Gastrocnemius medialis (tissue), 4 donors: Measurements from ENCODE around the gene PLA2R1. TPM values are rescaled to one million over a fixed set of nuclear protein-coding genes. Genes with fewer than 3 reads are reported as not detected.

ENCODE experiments used
- ATAC-seq, 2 donors: fragments of 150-250 bp; one replicate each; pipeline ENCODE4 v1.9.1; 2016
- DNase-seq, 2 donors: peaks; one replicate each; pipeline ENCODE4 v3.0.0-alpha.2; 2019
- H3K27ac ChIP-seq, 4 donors: fragments of 200-600 bp; sonication (generic); 1 replicate in 1 of 4; 2 replicates in 3 of 4; pipeline ENCODE4 v1.5.1; 2016 to 2018; ENCODE audit warnings: mild to moderate bottlenecking in 2 of 4, moderate library complexity in 1 of 4
- H3K27me3 ChIP-seq, 3 donors: fragments of 200-600 bp; sonication (generic) in 2 of 3; 1 replicate in 1 of 3; 2 replicates in 2 of 3; pipeline versions ENCODE4 v1.5.1 to v1.6.0; 2016 to 2019; ENCODE audit warnings: mild to moderate bottlenecking in 1 of 3, moderate library complexity in 1 of 3
- H3K36me3 ChIP-seq, 2 donors: fragments of 200-600 bp; sonication (generic) in 1 of 2; one replicate each; pipeline ENCODE4 v1.5.1; 2017 to 2018
- H3K4me1 ChIP-seq, 2 donors: fragments of 200-600 bp; sonication (generic) in 1 of 2; one replicate each; pipeline ENCODE4 v1.5.1; 2016 to 2017; ENCODE audit warnings: mild to moderate bottlenecking in 2 of 2
- H3K4me3 ChIP-seq, 4 donors: fragments of 200-600 bp; sonication (generic) in 3 of 4; 1 replicate in 1 of 4; 2 replicates in 3 of 4; pipeline ENCODE4 v1.5.1; 2016 to 2019; ENCODE audit warnings: mild to moderate bottlenecking in 2 of 4
- H3K9me3 ChIP-seq, 3 donors: fragments of 200-600 bp; sonication (generic) in 2 of 3; 1 replicate in 1 of 3; 2 replicates in 2 of 3; pipeline ENCODE4 v1.5.1; 2016 to 2019
- CTCF ChIP-seq, 5 experiments: fragments of 450-650 bp in 3 of 5; fragments of 200-600 bp in 2 of 5; sonication (generic) in 2 of 5; IDR thresholded peaks in 4 of 5; conservative IDR thresholded peaks in 1 of 5; 1 replicate in 4 of 5; 2 replicates in 1 of 5; pipeline ENCODE4 v1.5.1; 2016 to 2019; ENCODE audit warnings: antibody characterized with exemption in 5 of 5, mild to moderate bottlenecking in 3 of 5, moderate library complexity in 3 of 5
- POLR2A ChIP-seq, 2 donors: fragments of 450-650 bp; IDR thresholded peaks; one replicate each; pipeline ENCODE4 v1.6.1; 2017; ENCODE audit warnings: antibody characterized with exemption in 2 of 2, mild to moderate bottlenecking in 2 of 2, moderate library complexity in 2 of 2
- in situ Hi-C, 4 donors: fragments of 200-750 bp; cut with MboI; loops; one replicate each; pipeline versions ENCODE4 v1.15.0 to v1.8.0; 2017; ENCODE audit warnings: low sequenced_read_pairs in 4 of 4
- intact Hi-C: fragments of 100-400 bp; cut with DNase I; formaldehyde crosslinking; loops from one replicate; pipeline ENCODE4 v1.15.1; 2023; ENCODE audit warnings: low total_unique reads
- total RNA-seq, 4 donors: library from RNA; depleted of rRNA; stranded (reverse); fragments of >200 nt; gene quantifications; one replicate each; pipeline versions ENCODE4 v1.1.0 to v1.2.3, GENCODE V29; 2016

The PLA2R1 gene
- total RNA-seq, 4 donors from 2014 or later = 0.34 to 1.0 (median 0.45) TPM

DNA sequence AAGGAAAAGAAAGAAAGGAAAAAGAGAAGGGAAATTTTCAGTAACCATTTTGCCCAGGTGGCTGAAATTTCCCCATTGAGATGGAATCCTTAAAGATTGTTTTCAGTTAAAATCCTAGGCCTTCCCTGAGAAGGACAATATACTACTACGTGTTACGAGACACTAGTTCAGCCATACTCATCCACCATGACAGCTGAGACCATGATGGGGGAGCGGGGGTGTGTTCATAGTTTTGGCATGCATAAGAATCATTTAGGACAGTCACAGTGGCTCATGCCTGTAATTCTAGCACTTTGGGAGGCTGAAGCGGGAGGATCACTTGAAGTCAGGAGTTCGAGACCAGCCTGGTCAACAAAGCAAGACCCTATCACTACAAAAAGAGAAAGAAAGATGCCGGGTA, 28.0 kb downstream of the PLA2R1 start:
- DNase-seq (no peak), ATAC-seq (no peak)
- Histone ChIP-seq H3K9me3 (no peaks in the 10 kb centered on the region), H3K36me3 (no peaks in the 10 kb centered on the region), H3K27ac (peak overlapping the region in 1 of 4 donors; percentile 17), H3K4me1 (peaks cover 0 to under 1% of the 10 kb centered on the region in 2 donors), H3K27me3 (no peaks in the 10 kb centered on the region), H3K4me3 (no peak overlapping the region)
- in situ Hi-C loops = no loop called here
- intact Hi-C loops = no loop called here
- TF ChIP-seq POLR2A (IDR thresholded peaks at IDR 0.05) (no peak), CTCF (IDR thresholded peaks at IDR 0.05 in 4 of 5, conservative IDR thresholded peaks at IDR 0.05 in 1 of 5) (no peak)

DNA sequence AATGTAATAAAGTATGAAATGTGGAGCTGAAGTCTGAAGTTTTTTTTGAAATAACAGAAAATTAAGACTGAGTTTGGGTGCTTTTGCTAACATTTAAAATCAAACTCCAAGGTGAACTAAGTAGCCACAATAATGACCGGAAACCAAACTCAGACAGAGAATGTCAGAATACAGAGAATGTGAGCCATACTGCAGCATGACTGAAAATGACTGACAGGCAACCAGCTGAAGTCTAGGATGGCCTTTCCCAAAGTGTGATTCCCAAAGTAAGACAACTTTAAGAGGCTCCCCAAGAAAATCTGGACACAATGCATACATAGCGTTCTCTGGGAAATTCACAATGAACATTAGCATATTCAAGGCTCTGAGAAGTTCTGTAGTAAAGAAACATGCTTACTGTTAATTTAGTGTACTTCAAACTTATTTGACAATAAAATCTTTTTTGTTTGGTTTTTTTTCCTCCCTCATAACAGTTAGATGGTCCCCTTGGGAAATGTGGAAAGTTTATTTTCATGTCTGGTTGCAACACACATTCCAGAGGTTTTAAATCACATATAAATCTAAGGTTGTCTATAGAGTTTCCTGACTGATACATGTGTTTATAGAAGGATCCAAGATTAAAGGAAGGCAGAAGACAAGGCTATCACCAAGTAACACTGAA, 28.6 kb downstream of the PLA2R1 start:
- Histone ChIP-seq H3K4me1 (peaks cover 0 to under 1% of the 10 kb centered on the region in 2 donors), H3K36me3 (no peaks in the 10 kb centered on the region), H3K27me3 (no peaks in the 10 kb centered on the region), H3K4me3 (no peak overlapping the region), H3K27ac (peak overlapping the region in 1 of 4 donors; percentile 17), H3K9me3 (no peaks in the 10 kb centered on the region)
- no peak for ATAC-seq
- in situ Hi-C loops (no loop called here), intact Hi-C loops (no loop called here)
- TF ChIP-seq POLR2A (IDR thresholded peaks at IDR 0.05) = no peak
- TF ChIP-seq CTCF (IDR thresholded peaks at IDR 0.05 in 4 of 5, conservative IDR thresholded peaks at IDR 0.05 in 1 of 5) = no peak
- no peak for DNase-seq

- no peak overlapping the region for H3K4me3 ChIP-seq
- TF ChIP-seq CTCF (IDR thresholded peaks at IDR 0.05 in 4 of 5, conservative IDR thresholded peaks at IDR 0.05 in 1 of 5) (no peak), POLR2A (IDR thresholded peaks at IDR 0.05) (no peak)
- no peak overlapping the region for H3K27ac ChIP-seq
- DNase-seq (no peak), ATAC-seq (no peak)
- intact Hi-C loops (no loop called here), in situ Hi-C loops (no loop called here)
- H3K36me3 ChIP-seq = no peaks in the 10 kb centered on the region
- no peaks in the 10 kb centered on the region for H3K27me3 ChIP-seq
- H3K9me3 ChIP-seq = no peaks in the 10 kb centered on the region
- peaks cover 3 to 11% of the 10 kb centered on the region in 2 donors for H3K4me1 ChIP-seq
These were observed 33.2 kb downstream of the PLA2R1 start for GRCh38 chr2:160029270-160029628.

DNA sequence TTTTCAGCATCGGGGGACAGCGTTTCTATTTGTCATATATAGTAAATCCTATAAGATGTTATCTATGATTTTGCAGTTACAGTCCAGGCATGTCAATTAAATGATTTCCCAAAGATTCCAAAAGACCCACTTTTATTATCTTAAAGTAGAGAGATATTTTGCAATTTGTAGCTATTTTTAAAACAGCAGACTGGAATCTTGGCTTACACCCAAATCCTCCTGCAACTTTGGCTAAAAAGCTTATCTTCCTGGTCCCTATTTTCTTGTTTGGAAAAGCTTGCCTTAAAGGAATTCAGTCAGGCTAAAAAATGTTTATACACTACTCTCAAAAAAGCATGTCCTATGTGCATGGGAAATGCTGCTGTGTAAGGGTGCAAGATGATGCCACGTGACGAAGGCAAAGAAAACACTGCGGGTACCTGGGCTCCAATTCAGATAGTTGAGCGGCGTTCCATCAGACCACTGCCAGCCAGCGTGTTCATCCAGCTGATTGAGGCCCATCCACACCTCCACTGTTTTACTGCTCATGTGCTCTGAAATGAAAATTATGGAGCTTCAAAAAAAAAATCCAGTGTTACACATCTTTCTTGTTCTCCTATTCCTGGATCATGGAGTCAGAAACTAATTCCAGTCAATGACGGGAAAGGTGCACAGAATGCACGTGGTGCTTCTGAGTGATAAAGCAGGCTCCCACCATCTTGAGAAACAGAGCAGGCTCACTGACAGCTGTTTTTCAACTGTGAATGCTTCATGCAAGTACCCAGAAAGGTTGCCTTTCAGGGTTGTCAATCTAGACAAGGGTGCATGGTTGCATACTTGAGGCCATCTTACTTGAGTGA, 33.8 kb downstream of the PLA2R1 start:
- no peak overlapping the region for H3K27ac ChIP-seq
- TF ChIP-seq POLR2A (IDR thresholded peaks at IDR 0.05) (no peak), CTCF (IDR thresholded peaks at IDR 0.05 in 4 of 5, conservative IDR thresholded peaks at IDR 0.05 in 1 of 5) (no peak)
- ATAC-seq (no peak), DNase-seq (no peak)
- no peaks in the 10 kb centered on the region for H3K9me3 ChIP-seq
- no peaks in the 10 kb centered on the region for H3K36me3 ChIP-seq
- intact Hi-C loops (no loop called here), in situ Hi-C loops (no loop called here)
- H3K27me3 ChIP-seq = no peaks in the 10 kb centered on the region
- H3K4me3 ChIP-seq = no peak overlapping the region
- peaks cover 3 to 11% of the 10 kb centered on the region in 2 donors for H3K4me1 ChIP-seq
